HT1080 (cell line): ENCODE data around the gene PRKCB. TPM values are rescaled to one million over a fixed set of nuclear protein-coding genes. Genes with fewer than 3 reads are reported as not detected.
"Not testable (repeated sequence)": the region's sequence is repeated elsewhere in the genome, so short reads cannot be mapped to it uniquely, and the experiment has no call there.

Source experiments
- DNase-seq: peaks from one replicate; pipeline ENCODE4 v3.0.0-alpha.2; 2015; ENCODE audit warnings: low read depth
- total RNA-seq: library from RNA; depleted of rRNA; stranded (reverse); fragments of >200 nt; shearing (Covaris generic); gene quantifications from 2 replicates; pipeline ENCODE4 v1.2.3, GENCODE V29; 2014

The PRKCB gene
- total RNA-seq, 1 experiment from 2014 or later, result not detected

GRCh38 chr16:23901178-23902033 is 65.6 kb downstream of the PRKCB start:
- DNase-seq, result no peak

- DNase-seq, result no peak
These were observed 66.4 kb downstream of the PRKCB start for GRCh38 chr16:23902034-23902747.

- no peak for DNase-seq
These were observed 67.1 kb downstream of the PRKCB start for GRCh38 chr16:23902748-23903414.

GRCh38 chr16:23905027-23905426 is 69.2 kb downstream of the PRKCB start:
- DNase-seq, result no peak

GRCh38 chr16:23907457-23907902 is 71.7 kb downstream of the PRKCB start:
- DNase-seq, result no peak

GRCh38 chr16:23907903-23908302 is 72.1 kb downstream of the PRKCB start:
- DNase-seq, result no peak

GRCh38 chr16:23908790-23909189 is 73.0 kb downstream of the PRKCB start:
- DNase-seq, result no peak

GRCh38 chr16:23909792-23910418 is 74.1 kb downstream of the PRKCB start:
- no peak for DNase-seq

- no peak for DNase-seq
These were observed 79.3 kb downstream of the PRKCB start for GRCh38 chr16:23914946-23915530.

GRCh38 chr16:23916552-23916951 is 80.8 kb downstream of the PRKCB start:
- not testable (repeated sequence) for DNase-seq

GRCh38 chr16:23917621-23918020 is 81.8 kb downstream of the PRKCB start:
- DNase-seq, result no peak

GRCh38 chr16:23920446-23920845 is 84.7 kb downstream of the PRKCB start:
- no peak for DNase-seq

GRCh38 chr16:23920899-23921298 is 85.1 kb downstream of the PRKCB start:
- DNase-seq, result no peak

GRCh38 chr16:23922406-23922805 is 86.6 kb downstream of the PRKCB start:
- no peak for DNase-seq

- DNase-seq, result no peak
These were observed 88.3 kb downstream of the PRKCB start for GRCh38 chr16:23924128-23924527.

- no peak for DNase-seq
These were observed 92.0 kb downstream of the PRKCB start for GRCh38 chr16:23927796-23928195.

GRCh38 chr16:23929237-23929636 is 93.5 kb downstream of the PRKCB start:
- DNase-seq, result no peak

GRCh38 chr16:23929856-23930255 is 94.1 kb downstream of the PRKCB start:
- no peak for DNase-seq

GRCh38 chr16:23930791-23931190 is 95.0 kb downstream of the PRKCB start:
- DNase-seq, result no peak

GRCh38 chr16:23931199-23931598 is 95.4 kb downstream of the PRKCB start:
- DNase-seq, result no peak

- not testable (repeated sequence) for DNase-seq
These were observed 97.9 kb downstream of the PRKCB start for GRCh38 chr16:23933650-23934049.
